DOHH2 (cell line): ENCODE results near the gene TMPRSS13.

Experiments
- EZH2phosphoT487 ChIP-seq: fragments of 200-600 bp; sonication (generic); IDR thresholded peaks from 2 replicates; pipeline ENCODE4 v1.6.1; 2017; ENCODE audit warnings: borderline replicate concordance, mild to moderate bottlenecking, antibody characterized with exemption, low read length, moderate library complexity, mixed read lengths
- TF ChIP-seq, protein P1 (sequence below): fragments of 200-600 bp; sonication (generic); IDR thresholded peaks from one replicate; pipeline ENCODE4 v1.5.1; 2014; ENCODE audit warnings: antibody characterized with exemption, mild to moderate bottlenecking, low read depth, low read length; ENCODE audit not compliant: poor library complexity, severe bottlenecking

DNA sequence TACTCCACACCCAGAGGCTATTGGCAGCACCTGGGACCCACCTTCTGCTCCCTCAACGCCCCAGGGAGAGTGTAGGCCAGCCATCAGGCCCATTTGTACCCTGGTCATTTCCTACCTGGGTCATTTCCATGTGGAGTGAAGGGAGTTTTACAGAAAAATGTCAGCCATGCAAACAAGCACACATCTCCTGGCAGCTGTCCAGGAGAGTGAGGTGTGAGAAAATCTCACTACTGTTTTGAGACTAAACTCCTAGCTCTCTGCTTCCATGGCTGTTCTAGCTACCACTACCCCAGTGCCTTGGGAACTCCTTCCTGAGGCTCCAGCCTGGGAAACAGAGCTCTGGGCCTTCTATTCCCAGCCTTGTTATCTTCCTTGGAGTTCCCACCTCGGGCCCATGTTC is 2.8 kb upstream of the TMPRSS13 start:
- TF ChIP-seq, protein P1, sequence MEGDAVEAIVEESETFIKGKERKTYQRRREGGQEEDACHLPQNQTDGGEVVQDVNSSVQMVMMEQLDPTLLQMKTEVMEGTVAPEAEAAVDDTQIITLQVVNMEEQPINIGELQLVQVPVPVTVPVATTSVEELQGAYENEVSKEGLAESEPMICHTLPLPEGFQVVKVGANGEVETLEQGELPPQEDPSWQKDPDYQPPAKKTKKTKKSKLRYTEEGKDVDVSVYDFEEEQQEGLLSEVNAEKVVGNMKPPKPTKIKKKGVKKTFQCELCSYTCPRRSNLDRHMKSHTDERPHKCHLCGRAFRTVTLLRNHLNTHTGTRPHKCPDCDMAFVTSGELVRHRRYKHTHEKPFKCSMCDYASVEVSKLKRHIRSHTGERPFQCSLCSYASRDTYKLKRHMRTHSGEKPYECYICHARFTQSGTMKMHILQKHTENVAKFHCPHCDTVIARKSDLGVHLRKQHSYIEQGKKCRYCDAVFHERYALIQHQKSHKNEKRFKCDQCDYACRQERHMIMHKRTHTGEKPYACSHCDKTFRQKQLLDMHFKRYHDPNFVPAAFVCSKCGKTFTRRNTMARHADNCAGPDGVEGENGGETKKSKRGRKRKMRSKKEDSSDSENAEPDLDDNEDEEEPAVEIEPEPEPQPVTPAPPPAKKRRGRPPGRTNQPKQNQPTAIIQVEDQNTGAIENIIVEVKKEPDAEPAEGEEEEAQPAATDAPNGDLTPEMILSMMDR: no peak
- TF ChIP-seq EZH2phosphoT487: no peak
